NCI-H524 (cell line): Measurements from ENCODE around the gene FAM120B.
"Not testable (repeated sequence)": the region's sequence is repeated elsewhere in the genome, so short reads cannot be mapped to it uniquely, and the experiment has no call there.

Experiments used
- DNase-seq, 2 experiments: peaks; one replicate each; lab custom pipeline; 2025; lab: John Stamatoyannopoulos, UW

FAM120B gene

GRCh38 chr6:170297576-170298330 is 8.8 kb upstream of the FAM120B start:
- no peak for DNase-seq

DNA sequence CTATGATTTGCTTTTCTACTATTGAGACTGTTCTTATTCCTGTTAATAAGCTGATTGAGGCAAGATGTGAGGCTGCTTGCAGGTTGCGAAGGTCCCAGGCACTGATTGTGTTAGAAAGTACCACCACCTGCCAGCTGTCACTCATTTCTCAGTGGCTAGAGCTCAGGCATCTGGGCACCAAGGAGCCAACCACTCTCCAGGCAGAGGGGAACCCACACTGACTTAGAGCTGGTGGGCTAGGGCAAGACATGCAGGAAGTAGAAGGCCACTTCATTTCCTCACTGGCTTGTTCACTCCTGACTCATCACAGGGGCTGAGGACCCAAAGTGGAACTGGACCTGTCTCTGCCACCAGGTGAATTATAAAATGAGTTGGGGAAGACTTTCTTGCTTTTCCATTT is 7.9 kb upstream of the FAM120B start:
- DNase-seq, result peak in 1 of 2 experiments; percentile 63

- no peak for DNase-seq
Measured at GRCh38 chr6:170301184-170301583, 5.4 kb upstream of the FAM120B start.

- peak in 1 of 2 experiments; percentile 30 for DNase-seq
Measured at GRCh38 chr6:170305805-170306323, 694 bp upstream of the FAM120B start.

- DNase-seq, result no peak
Measured at GRCh38 chr6:170307080-170307545, 555 bp downstream of the FAM120B start.

GRCh38 chr6:170308761-170309160 is 2.2 kb downstream of the FAM120B start:
- DNase-seq, result no peak

- no peak for DNase-seq
Measured at GRCh38 chr6:170311696-170312095, 5.1 kb downstream of the FAM120B start.

DNA sequence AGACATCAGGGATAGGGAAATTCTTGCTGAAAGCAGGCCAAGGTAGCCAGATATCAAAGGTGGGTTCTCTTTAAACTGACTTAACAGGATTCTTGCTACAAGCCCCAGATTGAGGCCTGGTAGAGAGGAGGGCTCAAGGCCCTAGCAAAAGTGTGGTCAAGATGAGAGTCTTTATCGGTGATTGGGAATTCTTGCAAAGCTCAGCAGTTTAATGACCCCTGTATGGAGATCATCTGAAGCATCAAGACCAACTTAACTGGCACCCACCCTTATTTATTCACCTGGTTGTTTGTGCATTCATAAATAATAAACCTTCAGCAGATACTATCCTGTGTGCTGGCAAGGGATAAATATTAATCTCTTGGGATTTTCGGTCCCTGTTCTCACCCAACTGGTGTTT is 6.3 kb downstream of the FAM120B start:
- no peak for DNase-seq

DNA sequence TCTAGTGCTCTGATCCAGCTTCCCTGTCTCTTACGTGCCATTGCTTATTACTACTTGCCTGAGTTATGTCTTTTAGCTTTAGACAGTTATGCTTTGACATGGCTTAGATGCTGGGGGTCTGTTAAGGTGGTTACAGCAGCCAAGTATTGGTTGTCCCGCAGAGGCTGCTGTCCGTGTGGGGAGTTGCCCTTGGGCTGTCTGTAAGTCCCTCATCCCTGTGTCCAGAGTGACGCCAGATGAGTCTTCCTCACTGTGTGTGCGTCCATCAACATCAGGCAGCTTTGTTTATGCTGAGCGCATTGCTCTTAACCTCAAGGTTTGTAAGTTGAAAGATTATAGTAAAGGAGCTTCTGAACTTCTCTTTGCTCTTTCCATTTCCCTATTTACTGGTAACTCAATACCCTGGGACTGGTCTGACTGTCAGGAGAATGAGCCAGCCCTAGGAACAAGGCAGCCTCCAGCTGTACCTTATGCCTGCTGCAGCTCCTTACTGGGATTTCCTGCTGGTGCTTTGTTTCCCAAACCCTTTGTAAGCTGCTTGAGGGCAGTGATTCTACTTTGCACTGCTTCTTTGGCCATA is 7.2 kb downstream of the FAM120B start:
- DNase-seq, result no peak

DNA sequence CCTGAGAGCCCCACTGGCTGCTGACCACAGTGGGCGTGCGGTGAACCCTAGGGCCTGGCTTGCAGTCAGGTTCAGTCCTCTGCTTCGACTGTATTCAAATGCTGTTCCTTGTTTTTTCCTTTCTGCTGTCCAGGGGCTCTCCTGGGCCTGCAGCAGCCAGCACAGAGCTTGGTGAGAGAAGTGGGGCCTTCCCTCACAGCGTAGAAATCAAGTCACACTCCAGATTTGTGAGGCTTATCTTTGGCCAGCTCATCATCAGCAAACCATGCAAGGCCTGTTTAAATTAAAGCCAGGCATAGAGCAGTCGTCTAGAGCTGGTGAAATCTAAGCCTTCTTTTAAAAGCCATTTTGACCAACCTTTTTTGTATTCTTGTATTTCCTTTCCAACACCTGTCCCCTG is 8.4 kb downstream of the FAM120B start:
- no peak for DNase-seq

- DNase-seq, result no peak
Measured at GRCh38 chr6:170316071-170316470, 9.5 kb downstream of the FAM120B start.

GRCh38 chr6:170317076-170317475 is 10.5 kb downstream of the FAM120B start:
- DNase-seq, result no peak

DNA sequence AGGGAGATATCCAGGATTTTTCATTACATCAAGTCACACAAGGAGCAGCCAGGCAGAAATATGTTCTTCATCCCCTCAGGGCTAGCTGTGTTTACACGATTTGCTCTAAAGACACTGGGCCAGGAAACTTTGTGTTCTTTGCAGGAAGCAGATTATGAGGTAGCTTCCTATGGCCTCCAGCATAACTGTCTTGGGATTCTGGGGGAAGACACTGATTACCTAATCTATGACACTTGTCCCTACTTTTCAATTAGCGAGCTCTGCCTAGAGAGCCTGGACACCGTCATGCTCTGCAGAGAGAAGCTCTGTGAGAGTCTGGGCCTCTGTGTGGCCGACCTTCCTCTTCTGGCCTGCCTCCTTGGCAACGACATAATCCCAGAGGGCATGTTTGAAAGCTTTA is 11.2 kb downstream of the FAM120B start:
- DNase-seq, result no peak

DNA sequence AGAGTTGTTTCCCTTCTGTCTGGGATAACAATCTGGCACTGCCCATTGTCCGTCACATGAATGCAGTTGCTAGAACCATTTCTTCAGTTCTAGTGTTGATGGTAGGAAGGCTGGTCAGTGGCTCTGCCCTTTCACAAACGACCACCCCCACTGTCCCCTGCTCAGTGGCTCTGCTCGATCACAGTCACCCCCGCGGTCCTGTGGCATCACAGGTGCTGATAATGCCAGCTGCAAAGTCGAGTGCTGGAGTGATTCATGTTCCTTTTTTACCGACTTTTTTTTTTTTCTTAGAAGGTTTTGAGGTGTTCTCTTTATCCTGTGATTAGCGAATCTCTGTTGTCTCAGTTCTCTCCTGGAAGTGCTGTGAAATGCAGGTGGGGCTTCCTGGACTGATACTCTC is 22.8 kb downstream of the FAM120B start:
- no peak for DNase-seq

DNA sequence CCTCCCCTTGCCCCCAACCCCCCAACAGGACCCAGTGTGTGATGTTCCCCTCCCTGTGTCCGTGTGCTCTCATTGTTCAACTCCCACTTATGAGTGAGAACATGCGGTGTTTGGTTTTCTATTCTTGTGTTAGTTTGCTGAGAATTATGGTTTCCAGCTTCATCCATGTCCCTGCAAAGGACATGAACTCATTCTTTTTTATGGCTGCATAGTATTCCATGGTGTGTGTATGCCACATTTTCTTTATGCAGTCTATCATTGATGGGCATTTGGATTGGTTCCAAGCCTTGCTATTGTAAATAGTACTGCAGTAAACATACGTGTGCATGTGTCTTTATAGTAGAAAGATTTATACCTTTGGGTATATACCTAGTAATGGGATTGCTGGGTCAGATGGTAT is 28.6 kb downstream of the FAM120B start:
- not testable (repeated sequence) for DNase-seq

DNA sequence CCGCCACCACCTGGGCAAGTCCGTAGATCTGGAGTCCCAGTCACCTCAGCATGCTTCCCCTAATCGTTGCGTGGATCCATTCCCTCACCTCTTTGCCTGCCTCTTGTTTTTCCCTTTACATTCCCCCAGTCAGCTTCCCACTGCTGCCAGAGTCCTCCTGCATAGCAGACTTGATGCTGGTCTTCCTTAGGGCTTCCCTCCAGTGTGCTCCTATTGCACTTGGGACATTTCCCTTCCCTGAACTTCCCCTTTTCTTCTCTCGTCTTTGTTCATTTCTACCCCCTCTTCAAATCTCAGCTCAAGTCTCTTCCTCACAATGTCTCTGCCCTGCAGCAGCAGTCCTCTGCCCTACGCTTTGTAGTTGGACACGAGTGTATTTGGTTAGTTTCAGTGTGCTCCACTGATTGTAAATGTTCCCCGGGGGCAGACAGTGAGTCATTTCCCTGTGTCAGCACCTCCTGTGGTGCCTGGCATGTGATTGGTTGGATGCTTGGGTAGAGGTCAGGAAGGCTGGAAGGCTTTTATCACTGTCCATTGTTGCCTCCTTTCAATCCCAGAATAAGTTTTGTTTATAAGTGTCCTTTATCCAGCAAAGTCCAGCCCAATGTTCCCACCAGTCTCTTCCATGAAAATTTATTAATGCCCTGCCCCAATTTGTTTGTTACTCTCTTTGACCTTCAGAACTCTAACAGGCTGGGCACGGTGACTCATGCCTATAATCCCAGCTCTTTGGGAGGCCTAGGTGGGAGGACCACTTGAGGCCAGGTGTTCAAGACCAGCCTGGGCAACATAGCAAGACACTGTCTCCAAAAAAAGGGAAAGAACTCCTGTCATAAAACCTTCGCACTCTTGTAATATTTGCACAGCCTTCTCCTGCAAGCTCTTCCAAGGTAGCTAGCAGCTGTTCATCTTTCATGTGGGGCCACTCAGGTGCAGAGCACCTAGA is 38.3 kb downstream of the FAM120B start:
- no peak for DNase-seq

DNA sequence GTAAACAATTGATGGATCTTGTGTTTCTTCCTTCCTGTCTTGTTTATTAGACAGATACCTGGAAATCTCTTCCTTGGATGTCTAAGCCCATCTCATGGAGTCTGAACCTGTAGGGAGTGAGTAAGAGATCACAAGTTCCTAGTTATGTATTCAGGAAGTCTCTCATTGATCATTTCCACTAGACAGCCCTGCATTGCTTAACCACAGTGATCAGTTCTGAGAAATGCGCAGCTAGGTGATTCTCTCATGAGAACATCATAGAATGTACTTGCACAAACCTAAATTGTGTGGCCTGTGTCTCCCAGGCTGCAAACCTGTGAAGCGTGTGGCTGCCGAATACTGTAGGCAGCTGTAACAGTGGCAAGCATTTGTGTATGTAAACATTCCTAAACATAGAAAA is 39.1 kb downstream of the FAM120B start:
- DNase-seq, result no peak

DNA sequence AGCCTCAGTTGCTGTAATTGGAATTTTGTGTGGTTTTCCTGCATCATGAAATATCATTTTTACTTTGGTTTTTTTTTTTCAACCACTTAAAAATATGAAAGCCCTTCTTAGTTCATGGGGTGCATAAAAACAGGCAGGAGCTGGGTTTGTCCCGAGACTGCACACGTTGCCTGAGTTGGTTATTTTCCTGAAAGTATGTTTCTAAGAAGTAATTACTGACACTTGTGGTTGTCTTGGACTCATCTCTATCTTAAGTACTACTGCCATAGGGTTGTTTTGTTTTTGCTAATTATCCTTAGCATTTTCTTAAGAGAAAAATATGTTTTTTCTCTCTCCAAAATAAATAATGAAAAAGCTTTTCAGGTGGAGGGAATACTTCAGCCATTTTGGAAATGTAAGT is 40.1 kb downstream of the FAM120B start:
- DNase-seq, result no peak

DNA sequence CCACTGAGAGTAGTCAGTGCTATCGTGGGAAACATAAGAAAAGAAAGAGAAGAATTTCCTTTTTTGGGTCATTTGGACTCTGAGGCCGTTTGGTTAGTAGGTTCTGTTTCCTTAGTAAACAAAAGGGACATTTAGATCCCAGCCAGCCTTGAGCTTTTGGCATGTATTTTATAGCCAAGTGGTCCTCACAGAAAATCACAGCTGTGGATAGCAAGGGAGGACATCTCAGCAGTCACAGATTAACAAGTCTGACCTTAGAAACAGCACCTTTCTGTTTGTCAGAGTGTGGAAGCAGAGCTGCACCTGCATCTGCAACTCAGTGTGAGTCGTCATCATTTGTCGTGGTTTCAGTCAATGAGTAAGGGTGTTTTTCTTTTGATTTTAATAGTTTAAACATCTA is 40.5 kb downstream of the FAM120B start:
- no peak for DNase-seq

DNA sequence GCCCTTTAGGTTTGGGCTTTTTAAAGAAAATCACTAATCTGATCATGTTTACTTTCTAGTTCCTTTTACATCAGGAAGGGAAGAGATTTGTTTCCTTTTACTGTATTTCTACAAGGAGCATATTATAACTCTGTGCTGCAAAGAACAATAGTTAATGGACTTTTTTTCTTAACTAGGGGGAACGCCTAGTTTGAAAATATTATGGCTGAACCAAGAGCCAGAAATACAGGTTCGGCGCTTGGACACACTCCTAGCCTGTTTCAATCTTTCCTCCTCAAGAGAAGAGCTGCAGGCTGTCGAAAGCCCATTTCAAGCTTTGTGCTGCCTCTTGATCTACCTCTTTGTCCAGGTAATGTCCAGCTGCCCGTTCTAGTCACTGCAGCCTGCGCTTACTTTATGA is 41.4 kb downstream of the FAM120B start:
- no peak for DNase-seq

GRCh38 chr6:170351456-170351855 is 44.9 kb downstream of the FAM120B start:
- DNase-seq, result not testable (repeated sequence)

DNA sequence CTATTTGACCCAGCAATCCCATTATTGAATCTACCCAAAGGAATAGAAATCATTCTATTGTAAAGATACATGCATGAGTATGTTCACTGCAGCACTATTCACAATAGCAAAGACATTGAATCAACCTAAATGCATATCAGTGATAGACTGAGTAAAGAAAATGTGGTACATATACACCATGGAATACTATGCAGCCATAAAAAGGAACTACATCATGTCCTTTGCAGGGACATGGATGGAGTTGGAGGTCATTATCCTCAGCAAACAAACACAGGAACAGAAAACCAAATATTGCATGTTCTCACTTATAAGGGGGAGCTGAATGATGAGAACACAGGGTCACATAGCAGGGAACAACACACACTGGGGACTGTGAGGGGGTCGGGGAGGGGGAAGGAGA is 48.6 kb downstream of the FAM120B start:
- DNase-seq, result not testable (repeated sequence)
